Muscle of leg (tissue), 11 donors: Measurements from ENCODE around the gene C5. TPM values are rescaled to one million over a fixed set of nuclear protein-coding genes. Genes with fewer than 3 reads are reported as not detected.

Experiments used
- DNase-seq: peaks from one replicate; pipeline ENCODE4 v3.0.0; 2013
- H3K27ac ChIP-seq: one replicate; pipeline ENCODE4 v1.5.1; 2013; ENCODE audit warnings: mild to moderate bottlenecking, low read length, control low read depth
- H3K27me3 ChIP-seq: one replicate; pipeline ENCODE4 v1.6.1; 2013; ENCODE audit warnings: low read length; ENCODE audit not compliant: control insufficient read depth, insufficient read depth
- H3K36me3 ChIP-seq: one replicate; pipeline ENCODE4 v1.6.1; 2013; ENCODE audit warnings: low read length; ENCODE audit not compliant: control insufficient read depth, insufficient read depth
- H3K4me1 ChIP-seq: one replicate; pipeline ENCODE4 v1.6.1; 2013; ENCODE audit warnings: low read length; ENCODE audit not compliant: control insufficient read depth, insufficient read depth
- H3K4me3 ChIP-seq: one replicate; pipeline ENCODE4 v1.5.1; 2013; ENCODE audit warnings: low read length, control low read depth
- H3K9me3 ChIP-seq: replicated peaks from 2 replicates; pipeline ENCODE4 v1.6.1; 2013; ENCODE audit warnings: low read depth, low read length; ENCODE audit not compliant: control insufficient read depth
- WGBS: methylation state at CpG from one replicate; pipeline ENCODE4 v1.1.5; 2013; ENCODE audit warnings: missing lambda C conversion rate; ENCODE audit not compliant: insufficient coverage; 5-methylcytosine and 5-hydroxymethylcytosine counted together
- polyA plus RNA-seq, 8 donors: library from polyadenylated mRNA; unstranded; fragments of 120-200 nt; gene quantifications; one replicate each; pipeline versions ENCODE4 v1.2.1 to v1.2.3, GENCODE V29; 2013; ENCODE audit warnings: inconsistent platforms in 1 of 8, low replicate concordance in 1 of 8; ENCODE audit not compliant: insufficient read length in 8 of 8, insufficient read depth in 1 of 8
- total RNA-seq: library from RNA; stranded (reverse); fragments of 120-200 nt; gene quantifications from one replicate; pipeline ENCODE4 v1.2.4, GENCODE V29; 2013

Gene C5
- total and polyA plus RNA-seq, 9 donors, result 6.0 to 9.4 (median 7.6) TPM

DNA sequence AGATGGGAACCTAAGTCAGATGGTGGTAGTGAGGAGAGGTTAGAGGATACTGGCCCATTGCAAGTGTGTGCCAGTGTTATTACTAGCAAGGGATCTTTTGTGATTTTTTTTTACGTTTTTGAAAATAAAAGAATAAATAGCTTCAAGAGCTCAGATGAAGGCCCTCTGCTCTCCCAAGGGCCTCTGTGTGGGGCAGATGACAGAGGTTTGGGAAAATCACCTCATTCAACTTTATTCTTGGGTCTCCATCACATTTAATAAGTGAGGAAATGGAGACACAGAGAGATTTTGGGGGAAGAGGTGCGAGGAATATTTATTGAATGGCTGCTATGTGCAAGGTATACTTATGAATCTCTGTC lies 113.3 kb downstream of the C5 start:
- WGBS, result no CpG with 5 or more reads among the region's 2 CpGs
- H3K27ac ChIP-seq, result peak overlapping the region; percentile 11

DNA sequence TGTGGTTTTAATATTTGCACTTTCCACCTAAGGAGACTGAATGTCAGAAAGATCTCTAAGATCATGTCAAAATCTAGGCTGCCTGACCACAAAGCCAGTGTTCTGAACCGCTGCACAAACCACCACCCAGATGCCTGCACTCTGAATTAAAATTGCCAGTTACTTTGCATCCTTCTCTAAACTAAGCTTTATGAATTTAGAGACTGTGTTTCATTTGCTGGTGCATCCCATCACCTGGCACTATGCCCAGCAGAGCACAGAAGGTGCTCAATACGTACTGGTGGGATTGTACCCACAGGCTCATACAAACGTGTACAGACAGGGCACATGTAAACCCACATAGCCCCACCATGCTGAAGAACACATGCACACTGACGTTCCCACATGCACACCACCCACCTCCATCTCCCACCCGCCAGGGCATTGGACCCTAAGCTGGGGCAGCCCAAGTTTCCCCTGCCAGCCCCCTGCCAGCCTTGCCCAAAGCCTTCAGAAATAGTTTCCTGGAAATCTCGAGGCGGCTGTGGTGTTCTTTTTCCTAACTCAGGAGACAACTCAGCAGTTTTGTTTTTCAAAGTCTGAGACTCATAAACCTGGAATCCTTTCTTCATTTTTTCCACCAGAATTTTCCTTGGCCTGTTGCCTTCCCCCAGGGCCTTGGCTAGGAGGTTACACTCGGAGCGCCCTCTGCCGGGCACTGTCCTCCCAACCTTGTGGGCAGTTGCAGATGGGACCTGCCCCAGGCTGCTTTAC lies 113.9 kb downstream of the C5 start:
- Histone ChIP-seq H3K27ac (peak overlapping the region; percentile 97), H3K4me3 (peak overlapping the region; percentile 20), H3K9me3 (no peaks in the 10 kb centered on the region), H3K4me1 (peaks cover 47% of the 10 kb centered on the region), H3K36me3 (no peaks in the 10 kb centered on the region), H3K27me3 (no peaks in the 10 kb centered on the region)
- peak; percentile 98 for DNase-seq
- 9% methylated on average over 9 of the region's 10 CpGs for WGBS

More for the DNA sequence above, 113.3 kb downstream of the C5 start:
- no peak for DNase-seq
- Histone ChIP-seq H3K36me3 (no peaks in the 10 kb centered on the region), H3K4me3 (no peak overlapping the region), H3K9me3 (no peaks in the 10 kb centered on the region), H3K27me3 (no peaks in the 10 kb centered on the region), H3K4me1 (peaks cover 43% of the 10 kb centered on the region)

DNA sequence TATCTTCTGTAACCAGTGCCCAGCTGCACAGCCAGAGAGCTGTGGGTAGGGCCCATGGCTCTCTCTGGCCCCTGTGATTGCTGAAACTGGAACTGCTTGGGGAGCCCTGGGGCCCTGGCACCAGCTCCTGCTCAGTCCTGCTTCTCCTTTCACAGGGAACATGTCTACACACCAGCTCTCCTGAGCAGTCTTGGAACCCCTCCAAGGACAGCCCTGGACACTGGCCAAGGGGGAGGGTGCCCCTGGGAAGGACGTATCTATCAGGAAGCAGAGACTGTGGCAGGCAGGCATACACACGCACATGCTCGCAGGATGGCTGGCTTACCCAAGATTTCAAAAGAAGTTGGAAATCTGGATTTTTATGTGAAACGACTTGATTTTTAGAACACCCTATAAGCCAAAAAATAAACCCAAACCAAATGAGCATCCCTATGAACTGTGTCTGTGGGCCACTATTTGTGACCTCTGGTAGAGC lies 114.7 kb downstream of the C5 start:
- no peaks in the 10 kb centered on the region for H3K9me3 ChIP-seq
- H3K27me3 ChIP-seq, result no peaks in the 10 kb centered on the region
- WGBS, result 0% methylated on average over 1 of the region's 4 CpGs
- H3K4me3 ChIP-seq, result no peak overlapping the region
- peaks cover 48% of the 10 kb centered on the region for H3K4me1 ChIP-seq
- DNase-seq, result peak; percentile 94
- H3K36me3 ChIP-seq, result no peaks in the 10 kb centered on the region
- H3K27ac ChIP-seq, result peak overlapping the region; percentile 97

DNA sequence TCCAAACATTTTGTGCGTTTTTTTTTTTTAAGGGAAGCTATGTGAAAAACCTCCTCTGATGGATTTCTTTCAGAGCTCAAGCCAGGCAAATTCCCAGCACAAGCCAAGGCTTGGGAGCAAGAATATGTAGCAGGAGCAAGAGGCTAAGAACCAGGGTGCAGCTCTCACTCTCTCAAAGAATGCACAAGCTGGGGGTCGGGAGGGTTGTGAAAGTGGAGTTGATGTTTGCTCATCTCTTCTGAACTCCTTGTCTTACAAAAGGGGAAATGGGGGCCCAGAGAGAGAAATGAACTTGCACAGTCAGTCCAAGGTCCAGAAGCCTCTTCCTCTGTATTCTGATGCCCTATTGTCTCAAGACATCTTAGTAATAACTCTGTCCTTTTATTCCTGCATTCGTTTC lies 115.8 kb downstream of the C5 start:
- DNase-seq, result peak; percentile 59
- no peaks in the 10 kb centered on the region for H3K36me3 ChIP-seq
- no peaks in the 10 kb centered on the region for H3K27me3 ChIP-seq
- H3K4me1 ChIP-seq, result peaks cover 51% of the 10 kb centered on the region
- H3K4me3 ChIP-seq, result no peak overlapping the region
- WGBS, result 20% methylated on average over 2 of the region's 3 CpGs
- H3K9me3 ChIP-seq, result no peaks in the 10 kb centered on the region
- no peak overlapping the region for H3K27ac ChIP-seq

DNA sequence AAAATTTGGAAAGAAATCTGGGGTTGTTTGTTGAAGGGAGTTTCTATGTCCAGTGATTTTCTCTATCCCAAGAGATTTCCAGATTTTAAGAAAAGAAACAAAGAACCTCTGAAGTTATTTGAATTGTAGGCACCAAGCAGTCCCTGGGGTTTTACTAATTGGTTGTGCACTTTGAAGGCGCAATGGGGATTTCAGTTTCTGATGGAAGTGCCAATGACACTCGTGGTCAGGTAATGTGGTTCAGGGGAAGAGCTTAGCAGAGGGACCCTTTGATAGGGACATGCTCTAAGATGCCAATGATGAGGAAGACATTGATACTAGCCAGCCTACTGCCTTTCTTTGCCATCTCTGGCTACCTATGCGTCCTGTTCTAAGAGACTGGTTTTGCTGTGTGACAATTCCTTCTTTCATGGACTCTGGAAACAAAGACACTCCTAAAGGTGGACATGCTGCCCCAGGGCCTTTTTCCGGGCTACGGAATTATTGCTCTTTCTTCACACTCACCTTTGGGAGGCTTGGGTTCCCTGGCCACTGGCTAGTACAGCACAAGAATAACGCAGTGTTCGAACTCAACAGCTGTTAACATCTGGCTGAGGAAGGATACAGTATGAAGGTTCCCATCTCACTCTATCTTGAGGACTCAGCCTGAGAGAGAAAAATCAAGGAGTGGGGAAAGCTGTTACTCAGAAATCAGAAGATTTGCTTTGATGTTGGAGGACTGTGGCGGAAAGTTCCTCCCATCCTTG lies 116.6 kb downstream of the C5 start:
- WGBS, result 79% methylated on average over 5 of the region's 8 CpGs
- no peaks in the 10 kb centered on the region for H3K9me3 ChIP-seq
- H3K36me3 ChIP-seq, result no peaks in the 10 kb centered on the region
- H3K27me3 ChIP-seq, result no peaks in the 10 kb centered on the region
- no peak overlapping the region for H3K4me3 ChIP-seq
- DNase-seq, result no peak
- H3K27ac ChIP-seq, result no peak overlapping the region
- peaks cover 53% of the 10 kb centered on the region for H3K4me1 ChIP-seq

DNA sequence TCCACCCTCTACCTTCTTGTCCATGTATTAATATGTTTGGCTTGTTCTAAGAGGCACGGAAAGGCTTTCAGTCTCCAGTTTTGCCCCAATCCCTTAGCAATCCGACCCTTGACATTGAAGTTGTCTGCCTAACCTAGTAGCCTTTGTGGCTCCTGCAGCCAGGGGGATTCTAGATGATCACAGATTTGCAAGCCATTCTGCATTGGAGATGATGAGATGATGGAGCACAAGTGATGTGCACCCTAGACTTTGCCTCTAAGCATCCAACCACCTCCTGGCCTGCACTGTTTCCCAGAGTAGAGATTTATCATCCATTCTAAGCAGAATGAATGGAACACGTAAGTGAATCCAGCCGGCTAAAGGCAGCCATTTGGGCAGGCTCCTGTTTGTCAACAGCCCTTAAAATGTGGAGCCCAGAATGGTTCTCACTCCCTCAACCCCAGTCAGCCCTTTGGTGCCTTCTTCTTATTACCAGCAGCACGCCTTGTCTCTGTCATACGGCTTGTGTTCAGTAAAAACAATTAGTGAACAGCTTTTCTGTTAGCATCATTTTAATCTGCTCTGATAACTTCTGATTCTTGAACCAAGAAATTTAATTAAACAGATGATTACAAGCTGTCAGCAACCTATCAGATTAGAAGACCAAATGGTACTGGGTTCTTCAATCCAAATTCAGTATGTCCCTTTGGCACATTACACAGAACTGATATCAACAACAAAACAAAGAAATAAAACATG lies 117.8 kb downstream of the C5 start:
- no peak for DNase-seq
- Histone ChIP-seq H3K9me3 (no peaks in the 10 kb centered on the region), H3K27ac (peak overlapping the region; percentile 87), H3K27me3 (no peaks in the 10 kb centered on the region), H3K4me1 (peaks cover 56% of the 10 kb centered on the region), H3K36me3 (no peaks in the 10 kb centered on the region), H3K4me3 (no peak overlapping the region)
- WGBS, result 77% methylated on average over 5 of the region's 6 CpGs

DNA sequence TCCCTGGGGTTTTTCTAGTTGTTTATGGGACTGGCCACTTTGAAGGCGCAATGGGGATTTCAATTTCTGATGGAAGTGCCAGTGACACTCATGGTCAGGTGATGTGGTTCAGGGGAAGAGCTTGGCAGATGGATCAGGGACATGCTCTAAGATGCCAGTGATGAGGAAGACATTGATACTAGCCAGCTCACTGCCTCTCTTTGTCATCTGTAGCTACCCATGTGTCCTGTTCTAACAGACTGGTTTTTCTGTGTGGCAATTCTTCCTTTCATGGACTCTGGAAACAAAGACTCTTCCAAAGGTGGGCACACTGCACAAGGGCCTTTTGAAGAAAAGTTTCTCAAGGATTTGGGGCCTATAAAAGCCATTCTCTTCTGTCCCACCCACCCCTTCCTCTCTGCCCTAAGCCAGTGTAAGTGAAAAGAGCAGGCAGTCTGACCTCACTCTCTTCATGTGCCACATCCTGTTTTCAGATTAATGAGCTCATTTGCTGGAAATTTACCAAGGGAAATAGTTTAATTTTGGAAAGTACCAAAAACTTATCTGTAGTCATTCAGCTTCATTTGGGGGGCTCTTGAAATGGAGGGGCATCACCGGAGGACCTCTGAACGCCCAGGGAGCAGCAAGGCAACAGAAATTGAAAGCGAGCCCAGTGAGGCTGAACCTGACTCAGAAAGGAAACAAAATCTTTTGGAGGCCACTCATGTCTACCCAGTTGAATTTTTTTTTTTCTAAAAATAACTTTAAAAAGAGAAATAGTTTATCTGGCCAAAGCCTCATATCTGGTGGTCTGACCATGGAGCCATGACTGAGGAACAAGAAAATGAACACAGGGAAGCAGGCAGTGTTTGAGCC lies 118.6 kb downstream of the C5 start:
- Histone ChIP-seq H3K27me3 (no peaks in the 10 kb centered on the region), H3K36me3 (no peaks in the 10 kb centered on the region), H3K4me3 (no peak overlapping the region), H3K9me3 (no peaks in the 10 kb centered on the region), H3K27ac (peak overlapping the region; percentile 87), H3K4me1 (peaks cover 51% of the 10 kb centered on the region)
- DNase-seq, result peak; percentile 72
- 100% methylated on average over 1 of the region's 4 CpGs for WGBS

DNA sequence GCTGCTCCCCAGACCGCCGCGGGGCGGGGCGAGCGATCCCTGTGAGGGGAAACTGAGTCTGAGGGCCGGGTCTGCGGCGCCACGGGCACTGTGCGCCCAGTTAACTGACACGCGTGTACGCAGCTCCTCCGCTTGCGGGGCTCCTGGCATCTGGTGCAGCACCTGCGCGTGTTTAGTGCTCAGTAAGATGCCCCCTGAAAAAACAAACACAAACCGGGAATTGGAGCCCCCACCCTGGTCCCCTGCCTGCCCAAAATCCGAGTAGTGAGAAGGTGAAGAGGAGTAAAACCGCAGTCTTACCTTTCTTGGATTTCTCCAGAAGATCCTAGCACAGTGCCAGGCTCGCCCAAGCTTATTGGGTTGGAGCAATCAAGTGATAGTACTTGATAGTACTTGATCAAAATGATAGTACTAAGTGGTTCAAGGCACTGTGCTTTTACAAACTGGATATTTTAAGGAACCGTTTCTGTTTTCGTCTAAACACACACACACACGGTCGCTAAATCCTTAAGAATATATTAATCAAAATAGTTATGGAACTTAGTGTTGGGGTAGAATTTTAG lies 120.8 kb downstream of the C5 start:
- H3K9me3 ChIP-seq, result no peaks in the 10 kb centered on the region
- WGBS, result 9% methylated on average over 15 of the region's 26 CpGs
- H3K4me3 ChIP-seq, result peak overlapping the region; percentile 61
- H3K27me3 ChIP-seq, result no peaks in the 10 kb centered on the region
- peaks cover 29% of the 10 kb centered on the region for H3K4me1 ChIP-seq
- H3K27ac ChIP-seq, result peak overlapping the region; percentile 4
- H3K36me3 ChIP-seq, result no peaks in the 10 kb centered on the region
- DNase-seq, result no peak

DNA sequence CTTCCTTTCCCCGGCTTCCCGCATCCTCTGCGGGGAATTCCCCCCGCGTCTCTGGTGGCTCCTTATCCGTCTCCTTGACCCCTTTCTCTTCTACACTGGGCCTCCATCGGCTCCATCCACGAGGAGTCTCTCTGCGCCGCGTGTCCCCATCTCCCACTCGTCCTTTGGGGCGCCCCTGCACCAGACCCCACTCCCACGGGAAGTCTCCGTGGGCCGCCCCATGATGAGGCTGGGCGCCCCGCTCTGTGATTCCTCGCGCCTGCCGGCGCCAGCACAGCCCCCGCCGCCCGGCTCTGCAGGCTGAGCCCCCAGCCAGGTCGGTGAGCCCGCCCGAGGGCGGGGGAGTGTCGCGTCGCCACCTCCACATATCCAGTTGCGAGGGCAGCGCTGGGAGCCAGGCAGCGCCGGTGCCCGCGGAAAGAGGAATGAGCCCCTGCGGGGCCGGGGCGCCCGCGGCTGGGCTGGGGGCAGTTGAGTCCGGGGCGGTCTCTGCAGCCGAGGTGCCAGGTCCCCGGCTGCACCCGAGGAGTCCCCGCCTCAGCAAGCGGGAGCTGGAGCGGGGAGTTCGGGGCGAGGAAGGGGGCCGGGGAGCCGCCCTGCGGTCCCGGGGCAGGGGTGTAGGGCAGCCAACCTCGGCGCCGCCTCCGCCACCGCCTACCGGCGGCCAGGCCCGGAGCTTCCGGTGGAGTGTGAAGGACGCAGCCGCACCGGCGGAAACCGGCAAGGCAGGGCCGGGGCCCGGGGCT lies 121.4 kb downstream of the C5 start:
- Histone ChIP-seq H3K9me3 (no peaks in the 10 kb centered on the region), H3K27ac (peak overlapping the region; percentile 77), H3K4me1 (peaks cover 24% of the 10 kb centered on the region), H3K27me3 (no peaks in the 10 kb centered on the region), H3K36me3 (no peaks in the 10 kb centered on the region), H3K4me3 (peak overlapping the region; percentile 61)
- under 1% methylated on average over 73 of the region's 73 CpGs for WGBS
- peak; percentile 80 for DNase-seq
